Body of pancreas (tissue), 4 donors: ENCODE data around the gene ERC2. TPM values are rescaled to one million over a fixed set of nuclear protein-coding genes. Genes with fewer than 3 reads are reported as not detected.

ENCODE experiments used
- ATAC-seq: fragments of 150-250 bp; one replicate; pipeline ENCODE4 v1.9.1; 2016
- DNase-seq, 4 donors: peaks; one replicate each; pipeline ENCODE4 v3.0.0-alpha.2; 2019
- H3K27ac ChIP-seq, 4 donors: fragments of 200-600 bp; sonication (generic); 1 replicate in 3 of 4; 2 replicates in 1 of 4; pipeline versions ENCODE4 v1.5.1 to v1.6.1; 2016 to 2019; ENCODE audit warnings: mild to moderate bottlenecking in 1 of 4, mixed read lengths in 1 of 4, moderate library complexity in 1 of 4
- H3K27me3 ChIP-seq, 2 donors: fragments of 200-600 bp; sonication (generic); one replicate each; pipeline ENCODE4 v1.6.0; 2016; ENCODE audit warnings: mild to moderate bottlenecking in 1 of 2
- H3K36me3 ChIP-seq, 2 donors: fragments of 200-600 bp; sonication (generic); replicated peaks in 1 of 2; 2 replicates each; pipeline ENCODE4 v1.5.1; 2016; ENCODE audit warnings: low read depth in 2 of 2; ENCODE audit not compliant: insufficient read depth in 1 of 2
- H3K4me1 ChIP-seq: fragments of 200-600 bp; sonication (generic); one replicate; pipeline ENCODE4 v1.6.0; 2016
- H3K4me3 ChIP-seq, 2 donors: fragments of 200-600 bp; sonication (generic); 1 replicate in 1 of 2; 2 replicates in 1 of 2; pipeline ENCODE4 v1.5.1; 2016 to 2019
- H3K9me3 ChIP-seq, 3 donors: fragments of 200-600 bp; sonication (generic); 1 replicate in 2 of 3; 2 replicates in 1 of 3; pipeline ENCODE4 v1.5.1; 2016
- CTCF ChIP-seq, 7 experiments: fragments of 450-650 bp in 4 of 7; fragments of 200-600 bp in 3 of 7; sonication (generic) in 3 of 7; IDR thresholded peaks; one replicate each; pipeline ENCODE4 v1.5.1; 2016 to 2019; ENCODE audit warnings: antibody characterized with exemption in 7 of 7
- POLR2A ChIP-seq, 3 donors: fragments of 450-650 bp; IDR thresholded peaks; one replicate each; pipeline ENCODE4 v1.6.1; 2016; ENCODE audit warnings: antibody characterized with exemption in 3 of 3, mild to moderate bottlenecking in 2 of 3
- WGBS, 2 donors: methylation state at CpG; one replicate each; pipeline ENCODE4 v1.1.5; 2017; 5-methylcytosine and 5-hydroxymethylcytosine counted together
- intact Hi-C: fragments of 100-400 bp; cut with DNase I; formaldehyde crosslinking; loops from one replicate; pipeline ENCODE4 v1.15.1; 2023
- total RNA-seq, 2 donors: library from RNA; depleted of rRNA; stranded (reverse); fragments of >200 nt; gene quantifications; one replicate each; pipeline ENCODE4 v1.1.0, GENCODE V29; 2016

The ERC2 gene
- total RNA-seq, 2 donors from 2014 or later, result 4.0 to 4.7 TPM

DNA sequence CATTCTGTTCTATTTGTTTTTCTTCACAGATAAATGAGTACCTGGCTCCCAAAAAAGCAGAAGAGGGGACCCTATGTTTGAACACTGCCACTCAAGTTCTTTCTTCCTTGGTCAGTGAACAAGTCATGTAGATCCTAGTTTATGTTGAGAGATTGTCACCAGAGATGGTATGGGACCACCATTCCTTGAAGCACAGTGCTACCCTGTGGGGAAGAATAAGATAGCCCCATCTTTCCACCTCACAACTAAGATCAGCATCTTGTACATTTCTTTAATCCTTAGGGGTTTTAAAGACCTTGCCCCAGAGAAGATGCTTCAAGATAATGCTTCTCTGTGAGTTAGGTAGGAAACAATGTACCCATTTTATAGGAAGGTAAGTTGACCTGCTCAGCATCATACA is 747.7 kb downstream of the ERC2 start:
- H3K27me3 ChIP-seq, result no peaks in the 10 kb centered on the region
- H3K4me3 ChIP-seq, result no peak overlapping the region
- H3K4me1 ChIP-seq, result no peaks in the 10 kb centered on the region
- no peaks in the 10 kb centered on the region for H3K36me3 ChIP-seq
- intact Hi-C loops, result no loop called here
- ATAC-seq (no peak), DNase-seq (no peak)
- no peak for TF ChIP-seq POLR2A (IDR thresholded peaks at IDR 0.05)
- TF ChIP-seq CTCF (IDR thresholded peaks at IDR 0.05), result no peak
- H3K27ac ChIP-seq, result no peak overlapping the region
- H3K9me3 ChIP-seq, result no peaks in the 10 kb centered on the region

GRCh38 chr3:55719508-55719907 is 748.8 kb downstream of the ERC2 start:
- ATAC-seq (no peak), DNase-seq (no peak)
- no peaks in the 10 kb centered on the region for H3K27me3 ChIP-seq
- H3K36me3 ChIP-seq, result no peaks in the 10 kb centered on the region
- H3K9me3 ChIP-seq, result no peaks in the 10 kb centered on the region
- intact Hi-C loops, result no loop called here
- H3K4me1 ChIP-seq, result no peaks in the 10 kb centered on the region
- TF ChIP-seq CTCF (IDR thresholded peaks at IDR 0.05) (no peak), POLR2A (IDR thresholded peaks at IDR 0.05) (no peak)
- no peak overlapping the region for H3K27ac ChIP-seq
- no peak overlapping the region for H3K4me3 ChIP-seq

- Histone ChIP-seq H3K36me3 (no peaks in the 10 kb centered on the region), H3K4me3 (no peak overlapping the region), H3K27me3 (no peaks in the 10 kb centered on the region), H3K4me1 (no peaks in the 10 kb centered on the region), H3K27ac (no peak overlapping the region), H3K9me3 (no peaks in the 10 kb centered on the region)
- intact Hi-C loops, result no loop called here
- TF ChIP-seq POLR2A (IDR thresholded peaks at IDR 0.05) (no peak), CTCF (IDR thresholded peaks at IDR 0.05) (no peak)
- ATAC-seq (no peak), DNase-seq (no peak)
- WGBS, 2 donors, result 87 to 91% methylated on average over 3 of the region's 3 CpGs
These were observed 749.3 kb downstream of the ERC2 start for GRCh38 chr3:55719006-55719405.

DNA sequence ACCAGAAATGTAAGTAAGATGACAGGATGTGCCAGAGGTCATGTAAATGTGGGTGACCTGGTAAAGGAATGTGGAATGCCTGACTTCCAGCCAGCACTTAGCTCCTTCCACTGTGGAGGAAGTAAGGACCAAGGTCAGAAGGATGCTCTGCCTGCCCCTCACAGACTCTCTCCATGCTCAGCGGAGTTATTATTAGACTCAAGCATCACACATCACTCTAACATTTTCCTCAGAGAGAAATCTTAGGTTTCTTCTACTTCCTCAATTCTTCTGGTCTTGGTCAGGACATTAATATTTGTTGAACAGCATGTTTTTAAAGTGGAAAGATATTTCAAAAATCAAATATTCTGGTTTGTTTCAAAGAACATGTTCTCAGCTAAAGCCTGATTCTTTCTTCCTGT is 749.7 kb downstream of the ERC2 start:
- H3K9me3 ChIP-seq, result no peaks in the 10 kb centered on the region
- 71 to 78% methylated on average over 1 of the region's 1 CpG for WGBS, 2 donors
- no peaks in the 10 kb centered on the region for H3K4me1 ChIP-seq
- no peaks in the 10 kb centered on the region for H3K27me3 ChIP-seq
- H3K36me3 ChIP-seq, result no peaks in the 10 kb centered on the region
- H3K4me3 ChIP-seq, result no peak overlapping the region
- peak in 1 of 4 donors; percentile 3 for DNase-seq
- intact Hi-C loops, result no loop called here
- ATAC-seq, result no peak
- H3K27ac ChIP-seq, result no peak overlapping the region
- TF ChIP-seq CTCF (IDR thresholded peaks at IDR 0.05), result no peak
- no peak for TF ChIP-seq POLR2A (IDR thresholded peaks at IDR 0.05)

GRCh38 chr3:55718074-55718473 is 750.2 kb downstream of the ERC2 start:
- WGBS, 2 donors, result 82 to 86% methylated on average over 4 of the region's 4 CpGs
- Histone ChIP-seq H3K36me3 (no peaks in the 10 kb centered on the region), H3K27me3 (no peaks in the 10 kb centered on the region), H3K4me3 (no peak overlapping the region), H3K27ac (no peak overlapping the region), H3K9me3 (no peaks in the 10 kb centered on the region), H3K4me1 (no peaks in the 10 kb centered on the region)
- ATAC-seq (no peak), DNase-seq (no peak)
- TF ChIP-seq POLR2A (IDR thresholded peaks at IDR 0.05), result no peak
- TF ChIP-seq CTCF (IDR thresholded peaks at IDR 0.05), result no peak
- intact Hi-C loops, result no loop called here
